Measurements from ENCODE around the gene ERFL.
"Not testable (repeated sequence)": the region's sequence is repeated elsewhere in the genome, so short reads cannot be mapped to it uniquely, and the experiment has no call there.

ERFL gene

DNA sequence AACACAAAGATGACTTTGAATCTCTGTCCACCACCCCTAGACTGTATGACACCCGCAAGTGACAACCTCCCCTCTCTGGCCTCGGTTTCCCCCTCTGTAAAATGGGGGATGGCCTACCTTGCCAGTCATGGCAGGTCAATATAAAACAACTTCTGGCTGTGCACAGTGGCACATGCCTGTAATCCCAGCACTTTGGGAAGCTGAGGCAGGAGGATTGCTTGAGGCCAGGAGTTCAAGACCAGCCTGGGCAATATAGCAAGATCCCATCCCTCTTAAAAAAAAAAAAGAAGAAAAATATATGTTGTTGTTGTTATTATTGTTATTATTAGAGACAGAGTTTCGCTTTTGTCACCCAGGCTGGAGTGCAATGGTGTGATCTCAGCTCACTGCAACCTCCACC is 52.3 kb downstream of the ERFL start:
- not testable (repeated sequence) for DNase-seq

- peak; percentile 60 for DNase-seq
These were observed 55.2 kb downstream of the ERFL start for GRCh38 chr19:41872775-41873647.

GRCh38 chr19:41872384-41872774 is 55.9 kb downstream of the ERFL start:
- no peak for DNase-seq

- peak; percentile 67 for DNase-seq
These were observed 56.5 kb downstream of the ERFL start for GRCh38 chr19:41871573-41872383.

- DNase-seq = no peak
These were observed 57.8 kb downstream of the ERFL start for GRCh38 chr19:41870401-41870873.

DNA sequence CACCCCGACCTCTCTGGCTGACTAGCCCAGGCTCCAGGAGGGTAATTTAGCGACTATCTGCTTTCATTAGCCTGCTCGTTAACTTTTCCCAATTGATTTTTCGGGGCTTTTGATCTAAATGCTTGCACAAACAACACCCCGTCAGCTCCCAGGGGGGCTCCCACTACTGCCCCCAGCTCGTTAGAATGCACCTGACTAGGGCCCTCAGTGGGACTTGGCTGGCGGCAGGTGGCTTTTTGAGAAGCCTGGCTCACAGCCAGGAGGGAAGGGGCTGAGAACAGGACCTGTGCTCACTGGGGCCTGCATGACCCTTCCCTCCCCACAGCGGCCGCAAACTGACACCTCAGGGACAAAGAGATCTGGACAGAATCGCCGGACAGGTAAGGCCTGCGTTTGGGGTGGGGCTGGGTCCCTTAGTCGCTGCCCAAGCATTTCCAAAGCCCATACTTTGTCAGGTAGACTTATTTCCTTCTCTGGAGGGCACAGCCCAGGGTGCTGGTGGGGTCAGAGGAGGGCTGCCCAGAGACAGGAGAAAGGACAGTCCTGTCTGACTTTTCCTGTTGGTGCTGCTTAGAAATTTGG is 58.8 kb downstream of the ERFL start:
- no peak for DNase-seq

GRCh38 chr19:41868989-41869300 is 59.3 kb downstream of the ERFL start:
- no peak for DNase-seq

GRCh38 chr19:41868120-41868988 is 59.9 kb downstream of the ERFL start:
- no peak for DNase-seq

DNA sequence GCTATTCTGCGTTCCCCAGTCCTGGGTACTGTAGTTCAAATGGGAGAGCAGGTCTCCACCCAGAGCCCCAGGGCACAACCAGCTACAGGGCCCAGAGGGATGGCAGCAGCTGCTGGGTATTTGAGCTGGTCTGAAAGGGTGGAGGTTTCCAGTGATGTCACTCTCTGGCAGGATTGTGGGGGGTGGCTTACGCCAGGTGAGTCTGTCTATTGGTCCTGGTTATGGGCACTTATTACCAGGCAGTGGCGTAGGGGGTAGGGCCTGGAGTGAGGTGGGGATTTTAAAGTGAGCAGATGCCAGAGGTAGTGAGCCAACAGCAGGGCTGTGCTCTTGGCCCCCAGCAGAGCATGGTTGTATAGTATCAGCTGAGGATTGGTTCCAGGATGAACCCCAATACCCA is 62.0 kb downstream of the ERFL start:
- no peak for DNase-seq

DNA sequence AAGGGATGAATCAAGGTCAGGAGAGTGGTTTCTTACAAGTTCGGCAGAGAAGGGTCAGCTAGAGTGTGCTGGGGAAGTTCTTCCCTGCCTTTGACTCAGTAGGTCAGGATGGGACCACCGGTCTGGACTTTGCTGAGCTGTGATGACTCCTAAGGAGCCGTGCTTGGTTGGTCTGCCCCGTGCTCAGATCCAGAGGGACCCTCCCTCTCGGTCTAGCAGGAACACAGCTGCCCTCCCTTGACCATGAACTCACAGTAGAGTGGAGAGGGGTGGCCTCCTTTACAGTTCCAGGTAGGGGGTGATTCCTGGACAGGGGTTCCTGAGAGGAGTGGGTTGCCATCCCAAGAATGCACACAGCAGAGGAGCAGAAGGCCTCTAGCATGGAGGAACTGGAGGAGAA is 63.9 kb downstream of the ERFL start:
- DNase-seq = no peak

GRCh38 chr19:41863209-41863931 is 64.9 kb downstream of the ERFL start:
- DNase-seq = no peak

GRCh38 chr19:41862445-41862986 is 65.7 kb downstream of the ERFL start:
- no peak for DNase-seq

DNA sequence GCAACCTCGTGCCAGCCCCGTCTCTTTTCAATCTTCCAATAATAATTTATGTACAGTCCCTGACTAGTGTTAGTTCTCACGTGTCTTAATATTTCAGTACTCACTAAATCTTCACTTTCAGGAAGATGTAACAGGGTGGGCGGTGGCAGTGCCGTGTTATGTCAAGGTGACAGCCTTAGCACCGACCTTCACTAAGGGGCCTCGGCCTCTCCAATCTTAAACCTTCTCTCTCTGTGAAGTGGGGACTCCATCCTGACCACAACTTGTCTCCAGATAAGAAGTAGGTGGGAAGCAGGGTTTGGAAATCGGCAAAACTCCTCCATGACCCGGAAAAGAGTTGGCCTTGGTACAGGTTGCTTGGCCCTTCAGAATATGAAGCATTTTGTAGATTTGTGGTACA is 66.4 kb downstream of the ERFL start:
- DNase-seq = no peak

- DNase-seq = no peak
These were observed 67.0 kb downstream of the ERFL start for GRCh38 chr19:41861116-41861768.

DNA sequence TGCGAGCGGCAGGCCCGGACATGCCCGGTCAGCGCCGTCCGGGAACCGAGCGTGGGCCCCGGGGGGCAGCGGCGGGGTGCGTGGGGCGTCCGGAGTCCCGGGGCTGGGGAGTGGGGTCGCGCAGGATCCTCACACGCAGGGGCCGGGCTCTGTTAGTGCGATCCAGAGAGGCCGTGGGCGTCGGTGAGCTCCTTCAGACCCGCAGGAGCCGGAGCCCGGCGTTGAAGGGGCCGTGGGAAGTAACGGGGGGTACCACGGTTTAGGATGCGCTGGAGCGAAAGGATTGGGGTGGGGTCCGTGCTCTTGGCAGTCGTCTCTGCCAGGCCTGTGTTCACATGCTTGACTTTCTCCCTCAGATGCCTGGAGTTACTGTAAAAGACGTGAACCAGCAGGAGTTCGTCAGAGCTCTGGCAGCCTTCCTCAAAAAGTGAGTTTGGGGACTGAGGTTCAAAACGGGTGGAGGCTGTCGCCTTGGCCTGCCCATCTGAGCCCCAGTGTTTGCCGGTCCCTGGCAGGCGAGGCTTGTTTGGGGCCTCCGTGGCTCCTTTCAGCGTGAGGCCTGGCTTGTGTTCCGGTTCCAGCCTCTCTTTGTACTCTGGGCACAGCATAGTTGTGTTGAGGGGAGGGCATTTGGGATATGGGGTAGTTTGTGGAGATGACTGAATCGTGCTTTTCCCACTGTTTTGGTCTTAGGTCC is 67.7 kb downstream of the ERFL start:
- no peak for DNase-seq

GRCh38 chr19:41859618-41860418 is 68.4 kb downstream of the ERFL start, which contains the start of gene RPS19:
Gene RPS19 (plus strand): TSS chr19:41860255. CDS start chr19:41860775, 520 bp downstream.
- peak; percentile 99 for DNase-seq

GRCh38 chr19:41859213-41859617 is 69.0 kb downstream of the ERFL start:
- DNase-seq = no peak

Measured in activated gamma-delta T cell treated with Interleukin-2 at 50 U/mL for 16 hours (primary cell).